ENCODE results near the gene REX1BD.

GRCh38 chr19:18637673-18638630 lies 49.4 kb downstream of the REX1BD start:
- TF ChIP-seq CTCF (conservative IDR thresholded peaks at IDR 0.05; ENCODE audit: low read length), result no peak
- TF ChIP-seq EZH2phosphoT487 (IDR thresholded peaks at IDR 0.05; ENCODE audit: borderline replicate concordance), result no peak
